ENCODE results near the gene PTK6.

- no peak for TF ChIP-seq HDGF (IDR thresholded peaks at IDR 0.05; ENCODE audit: borderline replicate concordance)
- TF ChIP-seq SP1 (IDR thresholded peaks at IDR 0.05), result no peak
- no peak for TF ChIP-seq SUZ12 (IDR thresholded peaks at IDR 0.05)
- TF ChIP-seq ELF4 (IDR thresholded peaks at IDR 0.05), result no peak
- no peak for TF ChIP-seq NFRKB (IDR thresholded peaks at IDR 0.05)
- no peak for TF ChIP-seq FOXM1 (IDR thresholded peaks at IDR 0.05; ENCODE audit: borderline replicate concordance)
- no peak for TF ChIP-seq L3MBTL2 (conservative IDR thresholded peaks at IDR 0.05)
- TF ChIP-seq ZNF384 (IDR thresholded peaks at IDR 0.05), result no peak
- TF ChIP-seq TARDBP (IDR thresholded peaks at IDR 0.05), result no peak
- TF ChIP-seq BHLHE40 (IDR thresholded peaks at IDR 0.05; ENCODE audit: borderline replicate concordance), result no peak
- TF ChIP-seq FOXA1 (IDR thresholded peaks at IDR 0.05), result no peak
- no peak for TF ChIP-seq CTBP1 (IDR thresholded peaks at IDR 0.05; ENCODE audit: borderline replicate concordance)
- TF ChIP-seq ARNT (IDR thresholded peaks at IDR 0.05), result no peak
These were observed 7.9 kb upstream of the PTK6 start for GRCh38 chr20:63544958-63545516.
